CD14-positive monocyte (primary cell): ENCODE data around the gene SBF2. TPM values are rescaled to one million over a fixed set of nuclear protein-coding genes. Genes with fewer than 3 reads are reported as not detected.
"Not testable (repeated sequence)": the region's sequence is repeated elsewhere in the genome, so short reads cannot be mapped to it uniquely, and the experiment has no call there.

Source experiments
- DNase-seq, 3 donors: peaks; one replicate each; pipeline ENCODE4 v3.0.0-alpha.2; 2011 to 2022
- H2AFZ ChIP-seq: 2 replicates; pipeline ENCODE4 v1.6.0; 2012; ENCODE audit warnings: mild to moderate bottlenecking, low read depth, low read length, inconsistent platforms; ENCODE audit not compliant: insufficient read depth, poor library complexity, severe bottlenecking
- H3K27ac ChIP-seq, 2 donors: 1 replicate in 1 of 2; 2 replicates in 1 of 2; pipeline ENCODE4 v1.5.1; 2012 to 2013; ENCODE audit warnings: low read length in 2 of 2, control low read depth in 1 of 2, inconsistent platforms in 1 of 2, low read depth in 1 of 2, mild to moderate bottlenecking in 1 of 2
- H3K27me3 ChIP-seq, 2 donors: one replicate each; pipeline versions ENCODE4 v1.6.0 to v1.6.1; 2011 to 2013; ENCODE audit warnings: low read length in 2 of 2; ENCODE audit not compliant: control insufficient read depth in 2 of 2, insufficient read depth in 2 of 2
- H3K36me3 ChIP-seq, 2 donors: replicated peaks in 1 of 2; 1 replicate in 1 of 2; 2 replicates in 1 of 2; pipeline versions ENCODE4 v1.5.1 to v1.6.1; 2012 to 2013; ENCODE audit warnings: low read length in 2 of 2, control low read depth in 1 of 2, inconsistent platforms in 1 of 2, mild to moderate bottlenecking in 1 of 2; ENCODE audit not compliant: insufficient read depth in 2 of 2, control insufficient read depth in 1 of 2
- H3K4me1 ChIP-seq, 2 donors: 1 replicate in 1 of 2; 2 replicates in 1 of 2; pipeline versions ENCODE4 v1.5.1 to v1.6.1; 2012 to 2013; ENCODE audit warnings: low read length in 2 of 2, control low read depth in 1 of 2, inconsistent platforms in 1 of 2, mild to moderate bottlenecking in 1 of 2, moderate library complexity in 1 of 2; ENCODE audit not compliant: insufficient read depth in 2 of 2, control insufficient read depth in 1 of 2
- H3K4me2 ChIP-seq: replicated peaks from 2 replicates; pipeline ENCODE3; 2012; ENCODE audit warnings: low read length, moderate library complexity, mild to moderate bottlenecking; ENCODE audit not compliant: poor library complexity, severe bottlenecking; ENCODE audit errors: extremely low read depth
- H3K4me3 ChIP-seq, 3 experiments: fragments of 200-600 bp in 1 of 3; sonication (generic) in 1 of 3; replicated peaks in 1 of 3; 1 replicate in 2 of 3; 2 replicates in 1 of 3; pipeline ENCODE4 v1.5.1; 2011 to 2013; ENCODE audit warnings: low read length in 3 of 3, mild to moderate bottlenecking in 3 of 3, control low read depth in 2 of 3, low read depth in 2 of 3, inconsistent platforms in 1 of 3, moderate library complexity in 1 of 3
- H3K79me2 ChIP-seq: 2 replicates; pipeline ENCODE4 v1.6.0; 2012; ENCODE audit warnings: mild to moderate bottlenecking, control low read depth, inconsistent platforms, low read length, moderate library complexity; ENCODE audit not compliant: insufficient read depth
- H3K9ac ChIP-seq: 2 replicates; pipeline ENCODE4 v1.6.0; 2017; ENCODE audit warnings: low read length, mild to moderate bottlenecking; ENCODE audit not compliant: insufficient read depth, poor library complexity, severe bottlenecking
- H3K9me3 ChIP-seq, 2 donors: replicated peaks in 1 of 2; 1 replicate in 1 of 2; 2 replicates in 1 of 2; pipeline versions ENCODE4 v1.5.1 to v1.6.1; 2012 to 2013; ENCODE audit warnings: low read length in 2 of 2, control low read depth in 1 of 2; ENCODE audit not compliant: control insufficient read depth in 1 of 2, insufficient read depth in 1 of 2
- H4K20me1 ChIP-seq: 2 replicates; pipeline ENCODE4 v1.6.0; 2012; ENCODE audit warnings: mild to moderate bottlenecking, low read length, control low read depth, moderate library complexity; ENCODE audit not compliant: insufficient read depth
- H3K27ac Mint-ChIP-seq, 7 donors: one replicate each; pipeline ENCODE4 v1.8.0; 2020; ENCODE audit warnings: mild to moderate bottlenecking in 7 of 7, mixed read lengths in 7 of 7, moderate library complexity in 6 of 7, inconsistent platforms in 2 of 7
- H3K27me3 Mint-ChIP-seq, 3 donors: one replicate each; pipeline ENCODE4 v1.8.0; 2021 to 2022; ENCODE audit warnings: low read depth in 3 of 3, mild to moderate bottlenecking in 3 of 3, mixed read lengths in 3 of 3, moderate library complexity in 3 of 3, inconsistent platforms in 1 of 3
- H3K36me3 Mint-ChIP-seq, 2 donors: one replicate each; pipeline ENCODE4 v1.8.0; 2020; ENCODE audit warnings: mixed read lengths in 2 of 2, inconsistent platforms in 1 of 2, mild to moderate bottlenecking in 1 of 2
- H3K4me1 Mint-ChIP-seq: one replicate; pipeline ENCODE4 v1.8.0; 2020; ENCODE audit warnings: mild to moderate bottlenecking, mixed read lengths
- H3K4me3 Mint-ChIP-seq, 2 donors: one replicate each; pipeline ENCODE4 v1.8.0; 2020; ENCODE audit warnings: mild to moderate bottlenecking in 2 of 2, mixed read lengths in 2 of 2, moderate library complexity in 1 of 2
- H3K9me3 Mint-ChIP-seq, 7 donors: one replicate each; pipeline ENCODE4 v1.8.0; 2020 to 2022; ENCODE audit warnings: mixed read lengths in 7 of 7, mild to moderate bottlenecking in 6 of 7, moderate library complexity in 6 of 7, inconsistent platforms in 2 of 7
- whole genome bisulfite sequencing: methylation state at CpG from one replicate; pipeline ENCODE4 v1.1.5; 2013; ENCODE audit warnings: missing lambda C conversion rate; ENCODE audit not compliant: insufficient coverage; 5-methylcytosine and 5-hydroxymethylcytosine counted together
- intact Hi-C, 2 donors: fragments of 100-400 bp; cut with micrococcal nuclease; formaldehyde crosslinking; loops; one replicate each; pipeline versions ENCODE4 v1.15.0 to v1.15.1; 2023
- polyA plus RNA-seq, 3 donors: library from polyadenylated mRNA; depleted of rRNA in 1 of 3; unstranded in 2 of 3; stranded (reverse) in 1 of 3; fragments of 300-500 nt in 2 of 3; fragments of >200 nt in 1 of 3; fragmentation: Illumina TruSeq in 2 of 3; gene quantifications; 1 replicate in 2 of 3; 2 replicates in 1 of 3; pipeline ENCODE4 v1.2.3, GENCODE V29; 2012 to 2021
- TF ChIP-seq, protein P1 (sequence below): fragments of 200-600 bp; IDR thresholded peaks from one replicate; pipeline ENCODE4 v1.8.0; 2022; ENCODE audit warnings: antibody characterized with exemption, mild to moderate bottlenecking

Gene SBF2
- polyA plus RNA-seq, 3 donors = 8.9 to 30.7 (median 16.4) TPM

GRCh38 chr11:9901943-9902342, 392.1 kb downstream of the SBF2 start:
- Histone ChIP-seq H3K4me1 (peaks cover 0 to 12% of the 10 kb centered on the region in 2 donors), H3K79me2 (no peaks in the 10 kb centered on the region), H3K36me3 (peaks cover 3 to 4% of the 10 kb centered on the region in 2 donors), H3K9me3 (no peaks in the 10 kb centered on the region), H2AFZ (no peak overlapping the region), H3K27ac (no peak overlapping the region), H3K4me2 (no peak overlapping the region), H3K27me3 (no peaks in the 10 kb centered on the region), H3K9ac (no peak overlapping the region), H3K4me3 (no peak overlapping the region), H4K20me1 (no peaks in the 10 kb centered on the region)
- peaks cover 16% of the 10 kb centered on the region for H3K4me1 Mint-ChIP-seq
- intact Hi-C loops = no loop called here
- H3K27ac Mint-ChIP-seq = no peak overlapping the region
- H3K27me3 Mint-ChIP-seq = no peaks in the 10 kb centered on the region
- no peak overlapping the region for H3K4me3 Mint-ChIP-seq
- TF ChIP-seq, protein P1, sequence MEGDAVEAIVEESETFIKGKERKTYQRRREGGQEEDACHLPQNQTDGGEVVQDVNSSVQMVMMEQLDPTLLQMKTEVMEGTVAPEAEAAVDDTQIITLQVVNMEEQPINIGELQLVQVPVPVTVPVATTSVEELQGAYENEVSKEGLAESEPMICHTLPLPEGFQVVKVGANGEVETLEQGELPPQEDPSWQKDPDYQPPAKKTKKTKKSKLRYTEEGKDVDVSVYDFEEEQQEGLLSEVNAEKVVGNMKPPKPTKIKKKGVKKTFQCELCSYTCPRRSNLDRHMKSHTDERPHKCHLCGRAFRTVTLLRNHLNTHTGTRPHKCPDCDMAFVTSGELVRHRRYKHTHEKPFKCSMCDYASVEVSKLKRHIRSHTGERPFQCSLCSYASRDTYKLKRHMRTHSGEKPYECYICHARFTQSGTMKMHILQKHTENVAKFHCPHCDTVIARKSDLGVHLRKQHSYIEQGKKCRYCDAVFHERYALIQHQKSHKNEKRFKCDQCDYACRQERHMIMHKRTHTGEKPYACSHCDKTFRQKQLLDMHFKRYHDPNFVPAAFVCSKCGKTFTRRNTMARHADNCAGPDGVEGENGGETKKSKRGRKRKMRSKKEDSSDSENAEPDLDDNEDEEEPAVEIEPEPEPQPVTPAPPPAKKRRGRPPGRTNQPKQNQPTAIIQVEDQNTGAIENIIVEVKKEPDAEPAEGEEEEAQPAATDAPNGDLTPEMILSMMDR = no peak
- H3K9me3 Mint-ChIP-seq = peaks cover 0 to 7% (median 3%) of the 10 kb centered on the region in 7 donors
- H3K36me3 Mint-ChIP-seq = peaks cover 3 to 14% of the 10 kb centered on the region in 2 donors
- no peak for DNase-seq

DNA sequence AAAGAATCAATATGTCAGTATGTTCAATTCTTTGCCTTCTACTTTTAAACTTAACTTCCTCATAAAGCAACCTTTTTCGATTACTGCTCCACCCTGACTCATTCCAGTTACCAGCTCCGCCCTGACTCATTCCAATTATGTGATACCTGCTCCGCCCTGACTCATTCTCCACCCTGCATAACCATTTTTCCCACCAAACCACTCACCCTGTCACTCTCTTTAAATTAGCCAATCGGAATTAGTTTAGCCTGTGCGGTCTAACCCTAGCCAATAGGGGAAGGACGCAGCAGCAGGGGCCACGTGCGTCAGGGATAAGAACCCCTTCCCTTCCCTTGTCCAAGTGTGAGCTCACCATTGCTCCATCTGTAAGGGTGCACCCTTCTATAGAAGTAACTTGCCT, 393.8 kb downstream of the SBF2 start:
- H3K9me3 ChIP-seq, intact Hi-C loops, H3K27me3 ChIP-seq, H3K27me3 Mint-ChIP-seq, H3K4me2 ChIP-seq, H3K9me3 Mint-ChIP-seq, H3K27ac ChIP-seq, H3K4me3 ChIP-seq, H3K79me2 ChIP-seq, H3K9ac ChIP-seq, H4K20me1 ChIP-seq, H2AFZ ChIP-seq: not testable (repeated sequence)
- H3K36me3 Mint-ChIP-seq = peaks cover 7 to 22% of the 10 kb centered on the region in 2 donors
- peak; percentile 10 to 71 (median 34) for DNase-seq
- WGBS = 60% methylated on average over 1 of the region's 8 CpGs
- Histone ChIP-seq H3K4me1 (peaks cover 0 to 12% of the 10 kb centered on the region in 2 donors), H3K36me3 (peaks cover 8 to 12% of the 10 kb centered on the region in 2 donors)
- peaks cover 16% of the 10 kb centered on the region for H3K4me1 Mint-ChIP-seq
- peak overlapping the region in 1 of 2 donors; percentile 40 for H3K4me3 Mint-ChIP-seq
- peak overlapping the region in 2 of 7 donors; percentile 7 for H3K27ac Mint-ChIP-seq
